ENCODE measurements around the gene DUSP5. TPM values are rescaled to one million over a fixed set of nuclear protein-coding genes. Genes with fewer than 3 reads are reported as not detected.
"Not testable (repeated sequence)": the region's sequence is repeated elsewhere in the genome, so short reads cannot be mapped to it uniquely, and the experiment has no call there.

The DUSP5 gene
- total RNA-seq, 1 donor from 2014 or later, result 18.0 TPM

- DNase-seq, result no peak
Measured at GRCh38 chr10:110522365-110522988, 24.8 kb downstream of the DUSP5 start.

DNA sequence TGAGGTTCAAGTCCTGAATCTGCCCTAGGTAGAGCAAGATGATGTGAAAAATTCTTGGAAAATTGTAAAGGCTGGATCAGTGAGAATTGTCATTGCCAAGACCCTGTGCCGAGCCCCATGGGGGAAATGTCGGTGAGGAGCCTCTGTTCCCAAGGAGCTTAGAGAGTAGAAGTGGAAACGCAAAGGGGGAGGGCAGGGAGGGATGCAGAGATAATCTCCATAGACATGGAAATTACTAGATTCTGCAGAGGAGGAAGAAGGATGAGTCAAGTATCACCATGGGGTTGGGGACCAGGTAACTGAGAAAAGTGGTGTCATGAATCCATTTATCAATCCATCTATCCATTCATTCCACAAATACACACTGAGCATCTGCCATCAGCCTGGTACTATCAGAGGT lies 26.0 kb downstream of the DUSP5 start:
- DNase-seq, result no peak

GRCh38 chr10:110524179-110524858 lies 26.6 kb downstream of the DUSP5 start:
- no peak for DNase-seq

- no peak for DNase-seq
Measured at GRCh38 chr10:110524859-110525232, 27.1 kb downstream of the DUSP5 start.

DNA sequence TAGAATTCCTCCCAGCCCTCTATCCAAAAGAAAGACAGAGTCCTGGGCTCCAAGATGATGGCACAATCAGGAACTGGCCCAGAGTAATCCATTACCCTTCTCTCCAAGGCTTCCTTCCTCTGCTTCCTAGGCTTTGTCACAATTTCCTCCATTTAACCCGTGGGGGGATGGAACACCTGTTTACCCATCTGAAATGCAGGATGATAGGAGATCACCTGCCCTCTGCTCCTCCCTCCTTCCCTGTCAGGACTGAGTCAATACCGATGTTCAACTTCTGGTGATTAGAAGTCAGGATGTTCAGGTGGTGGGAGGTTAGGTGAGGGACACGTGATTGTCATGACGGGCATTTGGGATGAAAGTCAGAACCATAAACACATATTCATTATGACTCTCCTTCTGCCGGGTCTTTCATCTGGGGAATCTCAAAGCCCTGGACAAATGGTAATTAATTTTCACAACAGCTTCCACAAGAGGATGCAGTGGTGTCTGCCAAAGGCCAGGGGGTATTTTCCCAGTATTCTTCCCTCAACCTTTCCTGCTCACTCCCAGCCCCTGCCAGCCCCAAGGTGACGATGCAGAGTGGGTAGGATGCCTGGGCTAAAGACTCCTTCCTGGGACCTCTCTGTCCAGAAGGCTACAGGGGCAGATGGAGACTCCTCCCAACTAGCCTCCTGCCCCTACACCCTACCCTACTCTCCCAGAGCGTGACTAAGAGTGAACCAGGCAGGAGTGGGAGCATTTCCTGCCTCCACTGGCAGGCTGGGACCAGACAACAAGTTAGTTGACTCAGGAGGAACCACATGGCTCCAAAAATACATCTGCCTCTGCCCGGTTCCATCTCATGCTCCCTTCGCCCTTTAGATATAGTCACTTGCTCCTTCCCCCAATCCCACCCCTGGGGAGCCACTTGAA lies 27.9 kb downstream of the DUSP5 start:
- no peak for DNase-seq

DNA sequence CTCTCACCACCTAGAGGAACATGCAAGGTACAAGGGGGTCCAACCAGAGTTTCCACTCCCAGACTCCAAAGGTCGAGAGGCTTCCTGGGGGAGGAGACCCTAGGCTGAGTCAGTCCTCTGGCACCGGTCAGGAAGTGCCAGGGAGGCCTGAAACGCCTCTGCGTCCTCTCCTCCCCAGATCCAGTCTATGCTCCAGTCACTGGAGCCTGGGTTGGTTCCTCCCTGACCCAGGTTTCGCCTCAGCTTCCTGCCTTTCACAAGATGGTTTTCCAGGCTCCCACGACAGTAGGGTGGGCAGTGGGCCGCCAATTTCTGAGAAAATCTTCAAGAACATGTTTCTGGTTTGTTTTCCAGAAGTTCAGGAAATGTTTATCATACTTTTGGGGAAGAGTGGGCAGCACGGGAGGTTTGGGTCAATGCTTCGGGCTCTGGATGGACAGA lies 30.0 kb downstream of the DUSP5 start:
- no peak for DNase-seq

- DNase-seq, result no peak
Measured at GRCh38 chr10:110528224-110528996, 30.7 kb downstream of the DUSP5 start.

DNA sequence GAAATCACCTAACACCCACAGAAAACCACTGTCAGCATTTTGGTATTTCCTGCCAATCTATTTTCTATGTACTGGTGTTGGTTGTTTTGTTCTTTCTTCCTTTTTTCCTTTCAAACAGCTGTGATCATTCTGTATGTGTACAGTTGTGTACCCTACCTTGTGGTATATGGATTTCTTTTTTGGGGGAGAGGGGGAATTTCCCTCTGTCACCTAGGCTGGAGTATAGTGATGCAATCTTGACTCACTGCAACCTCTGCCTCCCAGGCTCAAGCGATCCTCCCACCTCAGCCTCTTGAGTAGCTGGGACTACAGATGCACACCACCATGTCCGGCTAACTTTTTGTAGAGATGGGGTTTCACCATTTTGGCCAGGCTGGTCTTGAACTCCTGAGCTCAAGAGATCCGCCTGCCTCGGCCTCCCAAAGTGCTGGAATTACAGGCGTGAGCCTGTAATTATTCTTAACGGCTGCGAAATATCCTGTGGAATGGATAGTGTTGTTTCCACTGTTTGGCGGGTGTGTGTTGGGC lies 31.4 kb downstream of the DUSP5 start:
- DNase-seq, result not testable (repeated sequence)

- DNase-seq, result no peak
Measured at GRCh38 chr10:110529596-110530011, 31.9 kb downstream of the DUSP5 start.

DNA sequence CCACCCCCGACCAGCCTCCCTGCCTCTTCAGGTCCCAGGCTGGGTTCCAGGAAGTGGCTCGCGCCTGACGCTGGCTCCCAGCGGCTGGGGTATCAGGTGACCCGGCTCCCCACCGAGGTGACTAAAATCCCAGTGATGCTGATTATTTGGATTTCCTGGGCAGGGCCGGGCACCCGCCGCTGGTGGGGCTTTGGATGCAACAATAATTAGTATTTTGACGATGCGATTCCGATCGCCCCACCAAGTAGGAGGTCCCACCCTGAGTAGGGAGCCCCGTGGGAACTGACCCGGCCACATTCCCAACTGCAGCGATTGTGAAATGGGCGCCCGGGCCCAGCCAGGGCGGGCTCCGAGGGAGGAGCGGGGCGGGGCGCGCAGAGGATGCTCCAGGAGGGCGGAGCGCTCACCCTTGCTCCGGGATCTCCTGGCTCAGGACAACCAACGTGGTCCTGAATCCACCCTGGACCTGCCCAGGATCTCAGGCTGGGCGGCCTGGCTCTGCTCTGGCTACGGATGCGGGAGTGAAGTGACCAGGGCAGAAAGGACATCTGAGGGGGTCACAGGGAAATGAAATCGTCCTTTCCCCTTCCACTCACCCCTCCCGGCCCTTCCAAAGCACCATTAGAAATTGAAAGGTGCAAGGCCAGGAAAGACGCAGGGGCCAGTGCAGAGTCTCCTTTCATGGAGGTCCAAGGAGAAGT lies 32.6 kb downstream of the DUSP5 start:
- DNase-seq, result no peak

- DNase-seq, result no peak
Measured at GRCh38 chr10:110531687-110532086, 34.0 kb downstream of the DUSP5 start.

GRCh38 chr10:110532628-110533027 lies 34.9 kb downstream of the DUSP5 start:
- not testable (repeated sequence) for DNase-seq

- no peak for DNase-seq
Measured at GRCh38 chr10:110533149-110533548, 35.4 kb downstream of the DUSP5 start.

DNA sequence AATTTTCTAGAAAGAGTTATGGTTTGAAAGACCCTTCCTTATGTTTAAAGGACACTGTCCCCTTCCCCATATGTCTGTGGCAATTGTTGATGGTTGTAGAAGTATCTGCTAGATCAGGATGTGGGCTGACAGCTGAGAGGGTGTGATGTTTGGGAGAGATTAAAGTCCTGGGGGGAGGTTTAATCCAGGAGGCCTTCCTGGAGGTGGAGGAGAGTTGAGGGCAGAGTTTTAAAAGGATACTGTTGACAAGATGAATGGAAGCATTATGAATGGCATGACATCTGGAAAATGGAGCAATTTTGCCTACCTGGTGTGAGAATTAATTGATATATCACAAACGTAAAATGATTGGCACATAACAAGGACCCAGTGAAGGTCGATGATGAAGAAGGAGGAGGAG lies 36.9 kb downstream of the DUSP5 start:
- no peak for DNase-seq

GRCh38 chr10:110535958-110536891 lies 38.5 kb downstream of the DUSP5 start:
- no peak for DNase-seq

DNA sequence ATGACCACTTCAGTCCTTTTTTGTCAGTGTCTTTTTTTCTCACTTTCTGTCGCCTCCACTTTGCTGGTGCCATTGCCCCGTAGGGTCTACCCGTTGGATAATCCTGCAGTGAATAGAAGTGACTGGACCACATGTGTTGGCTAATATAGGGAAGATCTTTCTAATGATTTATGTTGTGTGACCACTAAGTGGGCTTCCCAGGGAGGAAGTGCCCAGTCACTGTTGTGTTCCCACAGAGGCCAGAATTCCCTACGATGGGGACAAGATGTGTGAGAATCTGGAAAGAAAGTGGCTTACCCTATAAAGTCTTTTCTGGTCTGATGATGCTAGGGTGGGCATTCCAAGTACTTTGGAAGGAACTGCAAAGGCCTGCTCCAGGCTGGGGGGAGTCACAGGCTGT lies 41.4 kb downstream of the DUSP5 start:
- DNase-seq, result no peak

- no peak for DNase-seq
Measured at GRCh38 chr10:110540031-110540430, 42.3 kb downstream of the DUSP5 start.

GRCh38 chr10:110544958-110545537 lies 47.3 kb downstream of the DUSP5 start:
- no peak for DNase-seq

DNA sequence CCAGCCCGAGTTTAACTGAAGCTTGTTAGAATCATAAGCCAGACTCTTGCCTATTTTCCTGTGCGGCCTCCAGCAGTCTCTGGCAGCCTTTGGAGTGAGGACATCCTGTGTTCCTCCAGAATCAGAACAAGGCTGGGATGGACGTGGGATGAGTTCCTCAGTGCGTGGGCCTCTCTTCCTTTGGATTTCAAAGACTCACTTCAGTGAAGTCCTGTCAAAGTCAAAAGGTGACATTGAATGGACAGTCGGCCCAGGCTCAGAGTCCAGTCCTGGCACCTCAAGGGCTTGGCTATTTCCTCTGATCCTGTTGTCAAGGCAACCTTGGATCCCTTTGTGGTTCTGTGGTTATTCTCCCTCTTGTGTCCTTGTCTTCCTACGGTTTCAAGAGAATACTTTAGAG lies 48.4 kb downstream of the DUSP5 start:
- no peak for DNase-seq
